NCI-H128 (cell line): ENCODE data around the gene TBL1X.
"Not testable (repeated sequence)": the region's sequence is repeated elsewhere in the genome, so short reads cannot be mapped to it uniquely, and the experiment has no call there.

Source experiments
- DNase-seq: peaks from one replicate; lab custom pipeline; 2025; ENCODE audit not compliant: unreplicated experiment; lab: John Stamatoyannopoulos, UW

Gene TBL1X

DNA sequence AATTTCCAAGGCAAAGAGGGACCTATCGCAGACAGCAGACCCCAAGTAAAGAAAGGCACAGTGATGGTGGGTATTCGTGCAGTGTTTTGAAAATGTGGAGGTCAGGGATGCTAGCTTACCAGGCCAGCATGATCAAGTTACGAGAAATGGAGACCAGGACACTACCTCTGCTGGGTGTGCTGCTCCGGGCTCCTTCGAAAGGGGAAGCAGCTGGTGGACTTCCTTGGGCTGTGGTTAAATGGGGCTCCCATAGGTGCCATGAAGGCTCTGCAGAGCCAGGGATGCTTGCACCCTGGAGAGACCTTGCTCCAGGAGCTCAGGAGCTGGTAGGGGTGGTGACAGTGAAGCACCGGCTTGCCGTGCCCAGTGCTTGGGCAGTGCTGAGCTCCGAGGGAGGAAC lies 68.8 kb downstream of the TBL1X start:
- no peak for DNase-seq

DNA sequence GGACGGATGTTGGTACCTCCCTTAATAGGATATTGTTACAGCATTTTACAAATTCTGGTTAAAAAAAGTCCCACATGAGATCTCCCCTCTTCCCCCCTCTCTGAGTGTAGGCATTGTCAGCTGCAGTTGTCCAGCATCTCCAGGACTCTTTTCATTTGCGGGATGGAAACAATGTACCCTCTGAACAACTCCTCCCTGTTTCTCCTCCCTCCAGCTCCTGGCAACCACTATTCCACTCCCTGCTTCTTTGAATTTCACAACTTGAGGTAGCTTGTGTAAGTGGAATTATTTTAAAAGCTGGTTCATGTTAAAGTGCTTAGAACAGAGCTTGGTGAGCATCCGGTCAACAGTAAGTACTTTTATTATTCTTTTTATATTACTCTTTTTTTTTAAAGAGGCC lies 69.8 kb downstream of the TBL1X start:
- no peak for DNase-seq

DNA sequence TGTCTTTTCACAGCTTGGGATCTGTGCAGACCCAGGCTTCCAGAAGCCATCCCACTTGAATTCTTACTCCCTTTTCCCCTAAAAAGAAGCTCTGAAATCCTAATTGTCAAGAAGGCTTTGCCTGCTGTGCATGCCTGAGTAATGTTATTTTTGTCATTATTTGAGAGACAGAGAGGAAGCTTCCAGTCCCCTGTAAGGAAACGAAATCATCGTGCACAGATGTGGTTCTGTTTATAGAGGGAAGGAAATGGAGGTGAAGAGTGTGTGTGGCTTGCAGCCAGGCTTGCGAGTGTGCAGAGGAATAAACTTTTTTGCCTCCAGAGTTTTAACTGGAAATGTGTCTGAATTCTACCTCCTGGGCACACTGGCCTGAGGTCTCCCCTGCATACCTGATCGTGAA lies 70.2 kb downstream of the TBL1X start:
- DNase-seq = no peak

DNA sequence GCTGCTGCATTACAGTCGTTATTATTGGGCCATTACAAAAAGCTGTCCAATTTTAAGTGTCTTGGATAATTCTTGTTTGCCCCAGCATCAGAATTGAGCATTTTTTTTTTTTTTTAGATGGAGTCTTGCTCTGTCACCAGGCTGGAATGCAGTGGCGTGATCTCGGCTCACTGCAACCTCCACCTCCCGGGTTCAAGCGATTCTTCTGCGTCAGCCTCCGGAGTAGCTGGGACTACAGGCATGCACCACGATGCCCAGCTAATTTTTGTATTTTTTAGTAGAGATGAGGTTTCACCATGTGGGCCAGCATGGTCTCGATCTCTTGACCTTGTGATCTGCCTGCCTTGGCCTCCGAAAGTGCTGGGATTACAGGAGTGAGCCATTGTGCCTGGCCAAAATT lies 71.3 kb downstream of the TBL1X start:
- not testable (repeated sequence) for DNase-seq

DNA sequence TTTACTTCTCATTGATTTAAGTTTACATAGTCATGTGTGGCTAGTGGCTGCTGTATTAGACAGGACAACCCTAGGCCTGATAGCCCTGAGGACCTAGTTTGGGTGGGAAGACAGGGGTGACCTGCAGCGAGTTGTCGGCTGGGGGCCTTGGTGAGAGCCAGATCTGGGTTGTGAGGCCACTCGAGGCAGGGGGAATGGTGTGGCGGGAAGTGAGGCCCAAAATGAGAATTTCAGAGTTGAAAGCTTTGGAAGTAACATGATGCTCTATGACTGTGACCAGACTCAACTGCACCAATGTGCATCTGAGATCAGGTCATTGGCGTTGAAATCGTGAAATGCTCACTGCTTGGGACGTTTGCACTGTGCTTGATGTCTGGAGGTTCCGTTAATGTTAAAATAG lies 72.9 kb downstream of the TBL1X start:
- DNase-seq = no peak

DNA sequence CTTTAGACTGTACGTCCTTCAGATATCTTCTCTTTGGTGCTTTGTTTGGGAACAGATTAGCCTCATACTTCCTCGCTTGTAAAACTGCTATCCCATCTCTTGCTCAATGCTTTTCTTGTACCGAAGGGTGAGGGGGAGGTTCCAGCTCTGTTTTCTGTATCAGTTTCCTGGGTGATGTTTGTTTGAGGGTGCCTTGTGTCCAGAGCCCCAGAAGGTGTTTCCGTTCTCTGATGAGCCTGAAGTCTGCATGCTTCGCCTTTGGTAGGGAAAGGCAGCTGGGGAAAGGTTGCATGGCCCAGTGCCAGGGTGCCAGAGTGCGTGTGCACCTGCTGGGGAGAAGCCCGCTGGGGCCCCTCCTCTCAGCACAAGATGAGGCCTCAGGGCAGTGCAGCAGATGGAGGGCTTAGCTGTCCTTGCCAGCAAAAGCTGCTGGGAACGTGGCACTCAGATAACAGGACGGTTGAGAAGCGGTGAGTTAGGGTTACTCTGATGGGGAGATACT lies 73.7 kb downstream of the TBL1X start:
- DNase-seq = peak; percentile 29

DNA sequence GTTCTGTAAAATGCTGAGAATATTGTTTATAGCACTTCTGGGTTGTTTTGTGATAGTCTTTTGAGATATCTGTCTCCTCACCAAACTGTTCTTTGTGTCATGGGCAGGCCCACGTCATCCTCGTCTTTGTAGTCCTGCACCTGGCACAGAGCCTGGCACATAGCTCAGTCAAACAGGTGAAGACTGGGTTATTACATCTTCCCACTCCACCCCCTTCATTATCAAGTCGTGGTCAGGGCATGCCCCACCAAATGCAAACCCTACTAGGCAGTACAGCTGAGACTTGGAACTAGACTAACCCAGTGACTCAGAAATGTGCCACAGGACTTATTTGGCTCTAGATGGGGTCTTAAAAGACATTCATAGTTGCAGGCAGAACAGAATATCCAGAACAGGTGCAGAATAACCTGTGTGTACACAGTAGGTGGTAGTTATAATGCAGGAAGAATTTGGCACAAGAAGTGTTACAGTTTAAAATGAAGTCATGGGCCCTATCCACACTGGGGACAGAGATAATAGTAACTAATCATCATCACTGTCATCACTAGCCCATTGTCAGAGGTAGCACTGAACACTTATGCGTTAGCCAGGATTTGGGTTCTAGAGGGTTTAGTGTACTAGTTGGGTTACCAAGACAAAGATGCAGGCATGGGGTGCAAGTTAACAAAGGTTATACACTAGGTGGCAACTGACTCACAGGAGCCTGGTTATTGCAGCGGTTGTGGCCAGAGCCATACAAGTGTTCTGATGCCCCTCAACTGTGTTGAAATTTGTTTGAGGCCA lies 74.9 kb downstream of the TBL1X start:
- DNase-seq = no peak

DNA sequence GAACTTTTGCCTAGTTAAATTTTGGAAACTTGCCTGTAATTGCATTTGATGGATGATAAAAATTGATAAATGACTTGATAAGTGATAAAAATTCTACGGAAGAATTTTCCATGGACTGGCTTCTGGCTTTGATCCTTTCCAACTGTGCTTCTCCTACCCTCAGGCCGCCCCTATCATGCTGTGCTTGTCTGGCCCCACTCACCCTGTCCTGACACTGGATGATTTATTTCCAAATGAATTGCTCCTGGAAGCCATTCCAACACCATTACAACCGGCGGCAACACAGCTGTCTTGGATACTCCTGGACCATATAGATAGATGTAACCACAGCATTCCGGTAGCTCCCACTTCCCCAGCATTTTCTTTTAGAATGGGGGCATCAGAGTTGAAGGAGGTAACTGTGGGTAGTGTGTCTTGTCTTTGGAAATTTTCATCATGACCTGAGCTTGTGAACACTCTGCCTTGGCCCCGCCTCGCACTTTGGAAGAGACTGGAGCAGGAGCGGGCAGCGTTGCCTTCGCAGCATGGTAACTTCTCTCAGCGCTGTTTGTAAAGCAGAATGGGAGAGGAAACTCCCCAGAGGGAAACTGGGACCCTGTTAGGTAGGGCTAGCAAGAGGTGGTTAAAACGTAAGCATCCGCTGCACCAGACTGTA lies 77.4 kb downstream of the TBL1X start:
- no peak for DNase-seq

DNA sequence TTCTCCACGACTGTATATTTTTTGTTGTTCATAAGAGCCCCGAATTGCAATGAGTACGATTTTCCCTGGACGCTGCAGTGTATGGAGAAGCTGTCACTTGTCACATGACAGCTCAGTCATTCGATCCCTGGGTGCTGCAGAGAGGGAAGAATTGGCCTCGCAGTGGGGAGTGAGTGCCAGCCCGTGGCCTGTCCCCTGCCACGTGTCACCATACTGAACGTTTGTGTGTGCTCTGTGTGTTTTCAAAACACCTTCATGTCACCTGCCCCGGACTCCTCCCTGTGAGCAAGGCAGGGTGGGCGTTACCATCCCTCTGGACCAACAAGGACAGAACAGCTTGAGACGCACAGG lies 77.9 kb downstream of the TBL1X start:
- DNase-seq = no peak

DNA sequence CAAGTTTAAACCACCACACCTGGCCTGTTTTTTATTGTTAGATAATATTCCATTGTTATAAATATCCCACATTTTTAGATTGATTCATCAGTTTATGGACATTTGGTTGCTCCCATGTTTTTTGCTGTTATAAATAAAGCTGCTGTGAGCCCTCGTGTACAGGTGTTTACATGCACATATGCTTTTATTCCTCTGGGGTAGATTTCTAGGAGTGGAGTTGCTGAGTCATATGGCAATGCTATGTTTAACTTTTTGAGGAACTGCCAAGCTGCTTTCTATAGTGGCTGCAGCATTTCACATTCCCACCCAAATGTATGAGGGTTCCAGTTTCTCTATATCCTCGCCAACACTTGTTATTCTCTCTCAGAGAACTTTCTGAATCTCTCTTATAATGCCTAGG lies 90.5 kb downstream of the TBL1X start:
- no peak for DNase-seq

DNA sequence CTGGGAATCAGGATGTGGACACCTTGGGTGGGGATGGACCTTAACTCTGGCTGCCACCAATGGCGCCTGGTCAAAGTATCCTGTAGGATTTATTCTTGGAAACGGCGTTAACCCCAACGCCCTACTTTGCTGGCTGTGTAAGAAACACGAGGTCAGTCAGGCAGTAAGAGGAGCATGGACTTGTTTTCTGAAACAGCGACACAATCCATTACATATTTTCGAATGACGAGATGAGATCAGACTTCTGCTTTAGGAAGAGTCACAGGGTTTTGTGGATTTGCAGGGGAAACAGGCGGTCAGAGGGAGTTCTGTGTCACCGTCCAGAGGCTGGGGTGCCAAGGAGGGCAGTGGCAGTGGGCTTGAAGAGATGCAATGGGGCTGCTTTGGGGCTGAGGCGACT lies 92.2 kb downstream of the TBL1X start:
- DNase-seq = no peak

DNA sequence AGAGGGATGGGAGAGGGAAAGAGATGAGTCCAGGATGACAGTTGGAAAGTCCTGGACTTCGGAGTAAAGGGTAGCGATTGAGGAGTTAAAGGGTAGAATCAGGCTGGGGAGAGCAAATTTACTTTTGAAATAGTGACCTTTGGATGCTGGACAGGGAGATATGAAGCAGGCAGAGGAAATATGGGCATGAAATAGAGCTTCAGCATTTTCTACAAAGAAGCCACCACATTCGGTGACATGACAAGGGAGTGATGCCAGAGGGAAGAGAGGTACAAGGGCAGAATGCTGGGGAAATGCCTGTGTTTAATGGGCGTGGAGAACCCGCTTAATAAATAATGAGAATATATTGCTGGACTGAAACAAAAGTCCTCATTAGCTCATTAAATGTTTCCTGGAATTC lies 92.7 kb downstream of the TBL1X start:
- no peak for DNase-seq

DNA sequence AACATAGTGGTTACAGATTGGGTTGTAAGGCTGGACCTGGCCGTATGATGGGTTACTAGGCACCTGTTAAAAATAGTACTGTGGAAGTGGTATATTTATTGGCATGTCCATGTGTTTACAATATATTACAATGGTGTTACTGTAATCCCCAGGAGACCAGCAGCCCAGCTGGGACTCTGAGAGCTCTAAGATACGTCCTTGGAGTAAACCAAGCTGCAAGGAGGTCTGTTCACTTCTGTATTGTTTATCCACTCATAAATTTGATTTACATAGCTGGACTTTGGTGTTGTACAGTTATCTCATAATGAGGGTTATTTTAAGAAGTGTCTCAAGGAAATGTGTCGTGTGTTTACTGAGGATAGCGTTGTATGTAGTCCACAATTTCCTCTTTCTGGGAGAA lies 93.8 kb downstream of the TBL1X start:
- DNase-seq = no peak

DNA sequence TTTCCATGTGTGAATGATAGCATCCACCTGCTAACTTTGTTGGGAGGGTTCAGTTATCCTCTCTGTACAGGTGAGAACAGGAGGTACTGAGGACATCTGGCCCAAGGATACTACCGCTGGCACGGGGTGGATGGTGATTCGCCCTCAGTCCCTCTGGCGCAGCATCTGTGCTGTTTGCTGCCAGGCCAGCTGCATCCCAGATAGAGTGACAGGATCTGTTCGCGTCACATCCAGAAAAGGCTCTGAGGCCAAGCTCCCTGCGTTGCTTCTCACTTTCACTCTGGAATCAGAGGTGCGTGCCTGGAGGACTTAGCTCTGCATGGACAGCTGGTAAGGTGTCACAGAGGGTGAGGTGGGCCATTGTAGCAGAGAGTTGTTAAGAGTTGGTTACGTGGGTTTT lies 95.4 kb downstream of the TBL1X start:
- DNase-seq = no peak

DNA sequence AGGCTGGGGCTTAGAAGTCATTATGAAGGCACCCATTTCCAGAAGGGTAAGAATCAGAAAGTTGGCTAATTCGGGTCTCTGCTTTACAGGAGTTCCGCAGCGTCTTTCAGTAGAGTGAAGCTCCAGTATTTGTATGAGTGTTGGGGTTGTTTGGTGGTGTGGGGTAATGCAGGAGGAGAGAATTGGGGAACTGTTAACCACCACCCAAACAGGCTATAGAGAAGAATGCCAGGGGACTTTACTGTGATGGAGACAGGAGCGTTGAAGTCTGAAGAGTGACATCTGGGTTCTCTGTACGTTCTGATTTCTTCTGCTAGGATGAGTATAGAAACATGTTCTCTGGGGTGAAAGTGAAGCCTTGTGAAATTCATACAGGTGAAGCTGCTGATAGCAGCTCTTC lies 96.3 kb downstream of the TBL1X start:
- no peak for DNase-seq

DNA sequence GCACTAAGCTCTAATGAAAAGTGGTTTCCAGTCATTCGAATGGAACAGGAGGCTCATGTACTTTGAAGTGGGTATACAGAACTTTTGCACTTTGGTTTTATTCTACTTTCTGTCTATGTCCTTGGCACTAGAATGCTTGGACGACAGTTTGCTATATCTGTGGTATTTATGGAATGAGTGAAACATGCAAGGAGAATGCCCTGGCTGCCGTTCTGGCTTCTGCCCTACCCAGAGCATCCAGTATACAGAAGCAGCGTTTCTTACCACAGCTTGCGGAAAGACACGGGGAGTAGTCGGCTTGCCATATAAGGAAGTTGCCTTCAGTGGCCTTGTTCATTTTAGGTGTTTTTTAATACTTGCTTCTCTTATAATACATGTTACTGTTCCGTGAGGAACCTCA lies 98.0 kb downstream of the TBL1X start:
- DNase-seq = no peak

DNA sequence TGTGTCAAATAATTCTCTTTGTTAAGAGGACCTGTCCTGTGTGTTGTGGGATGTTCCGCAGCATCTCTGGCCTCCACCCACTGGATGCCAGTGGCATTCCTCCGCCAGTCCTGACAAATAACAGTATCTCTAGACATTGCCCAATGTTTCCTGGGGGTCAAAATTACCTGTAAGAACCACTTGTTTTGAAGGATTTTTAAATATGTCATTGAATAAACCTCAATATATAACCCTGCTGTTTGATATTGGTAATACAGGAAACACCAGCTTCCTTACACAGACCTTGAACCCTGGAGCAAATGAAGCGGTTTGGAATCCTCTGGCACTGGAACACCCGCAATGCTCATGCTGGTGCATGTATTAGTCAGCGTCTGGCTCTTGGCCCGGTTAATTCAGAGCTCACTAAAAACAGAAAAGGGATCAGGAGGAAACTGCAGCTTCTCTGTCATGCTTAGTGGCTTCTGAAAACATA lies 101.3 kb downstream of the TBL1X start:
- no peak for DNase-seq

DNA sequence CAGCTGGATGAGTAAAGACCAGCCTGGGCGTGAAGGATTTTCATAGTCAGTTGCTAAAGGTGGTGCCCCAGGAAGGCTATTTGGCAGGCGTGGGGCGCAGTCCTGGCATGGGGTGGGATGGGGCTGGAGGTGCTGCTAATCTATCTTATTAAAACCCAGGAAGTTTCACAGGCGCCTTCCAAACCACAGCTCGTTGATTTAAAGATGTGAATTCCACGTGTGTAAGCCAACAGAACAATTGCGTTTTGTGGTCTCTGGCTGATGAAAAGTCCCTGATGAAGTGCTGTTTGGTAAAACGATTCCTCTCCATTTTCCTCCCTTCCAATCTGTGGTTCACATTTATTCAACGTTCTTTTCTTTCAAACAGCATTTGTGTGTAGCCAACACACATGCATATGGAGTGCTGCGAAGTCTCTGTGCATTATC lies 105.0 kb downstream of the TBL1X start:
- no peak for DNase-seq

DNA sequence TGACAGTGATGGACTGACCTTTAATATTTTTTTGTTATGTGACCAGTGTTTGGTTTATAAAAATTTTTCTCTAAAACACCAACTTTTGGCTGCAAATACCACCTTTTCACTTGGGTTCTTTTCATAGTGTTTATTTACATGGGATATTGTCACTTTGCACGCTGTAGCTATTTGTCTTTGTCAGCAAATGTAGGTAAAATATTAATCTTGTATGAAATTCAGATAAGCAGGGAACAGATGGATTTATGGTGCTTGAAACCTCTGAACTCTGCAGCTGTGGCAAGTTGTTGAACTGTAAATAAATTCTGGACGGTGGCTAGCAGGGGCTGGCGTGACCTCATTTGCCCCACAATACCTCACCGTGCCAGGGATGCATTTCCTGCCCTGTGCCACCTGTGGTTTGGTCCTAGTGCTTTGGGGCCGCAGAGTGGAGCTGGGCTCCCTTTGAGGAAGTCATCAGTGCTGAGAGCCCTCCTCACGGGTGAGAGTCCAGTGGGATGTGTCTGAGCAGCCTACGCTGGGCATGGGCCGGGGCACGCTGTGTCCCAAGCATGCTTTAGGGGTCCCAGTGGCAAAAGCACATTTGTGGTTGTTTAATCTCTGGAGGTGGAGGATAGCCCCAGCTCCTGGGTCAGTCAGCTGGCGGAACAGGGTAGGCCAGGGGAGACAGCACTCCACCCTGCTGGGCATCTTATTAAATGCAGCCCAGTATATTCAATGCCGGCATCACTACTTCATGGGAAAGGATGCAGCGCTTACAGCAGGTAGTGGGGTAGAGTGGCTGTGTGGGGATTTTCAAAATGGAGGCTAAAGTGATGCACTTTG lies 108.6 kb downstream of the TBL1X start:
- DNase-seq = no peak

DNA sequence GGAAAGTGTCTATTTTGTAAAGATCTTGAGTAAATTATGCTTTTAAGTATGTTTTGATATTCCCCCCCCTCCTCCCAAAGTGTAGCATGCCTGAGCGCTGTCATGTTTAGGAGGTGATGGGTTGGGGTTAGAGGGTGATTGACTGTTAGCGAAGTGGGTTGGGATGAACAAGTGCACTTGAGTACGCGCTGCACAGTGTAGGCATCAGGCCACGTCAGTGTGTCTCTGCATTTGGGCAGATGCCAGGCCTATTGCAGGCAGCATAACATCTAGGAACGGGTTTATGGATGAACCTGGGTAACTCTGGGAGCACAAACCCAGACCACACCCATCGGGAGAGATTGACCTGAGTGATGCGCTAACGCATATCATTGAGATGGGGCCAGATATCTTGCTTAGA lies 111.2 kb downstream of the TBL1X start:
- DNase-seq = no peak

DNA sequence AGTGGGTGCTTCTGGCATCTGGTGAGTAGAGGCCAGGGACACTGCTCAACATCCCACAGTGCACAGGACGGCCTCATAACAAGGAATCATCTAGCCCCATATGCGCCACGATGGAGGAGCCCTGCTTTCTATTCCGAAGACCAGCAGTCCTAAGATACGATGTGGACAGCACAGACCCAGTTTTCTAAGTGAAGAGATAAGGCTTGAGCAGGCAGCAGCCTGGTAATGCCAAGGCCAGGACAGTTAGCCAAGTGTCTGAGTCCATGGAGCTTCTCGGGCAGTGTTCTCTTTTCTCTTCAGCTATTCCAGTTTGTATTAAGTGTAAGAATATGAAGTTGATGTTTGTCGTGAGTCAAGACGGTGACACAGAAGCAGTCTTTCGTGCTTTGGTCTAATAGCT lies 112.7 kb downstream of the TBL1X start:
- no peak for DNase-seq
